ENCODE data around the gene ITGB7. TPM values are rescaled to one million over a fixed set of nuclear protein-coding genes. Genes with fewer than 3 reads are reported as not detected.

The ITGB7 gene
- total and polyA plus RNA-seq, 10 of the 15 experiments (the other 5 are each of a cell fraction or from before 2014, with no cell fraction given), result 54.5 to 487 (median 252) TPM

DNA sequence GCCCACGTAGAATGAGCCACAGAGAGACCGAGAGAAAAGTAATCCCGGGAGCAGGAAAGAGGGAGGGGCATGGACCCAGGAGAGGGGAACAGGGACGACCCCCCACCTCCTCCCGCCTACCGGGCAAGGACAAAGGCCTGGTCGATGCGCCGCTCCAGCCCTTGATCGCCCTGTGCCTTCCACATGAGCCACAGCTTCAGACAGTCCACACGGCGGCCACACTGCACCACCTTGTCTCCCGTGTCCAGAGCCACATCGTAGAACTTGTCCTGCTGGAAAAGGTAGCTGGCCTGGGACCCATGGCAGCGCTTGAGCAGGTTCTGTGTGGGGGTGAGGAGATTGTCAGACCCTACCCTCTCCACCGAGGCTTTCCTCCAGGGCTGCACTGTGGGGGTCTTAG is 47.1 kb downstream of the ITGB7 start:
- intact Hi-C loops (cut with micrococcal nuclease; ENCODE audit: unreplicated experiment), result loop anchor here (1.0 to 5.0 kb wide), 7 partner anchors 21 to 185 kb away; partner anchors contain the start of genes AAAS, CSAD, ITGB7 and ZNF740

More for the DNA sequence above, 47.1 kb downstream of the ITGB7 start:
- H3K27ac ChIP-seq (ENCODE audit: control insufficient read depth, insufficient read depth), result no peak overlapping the region
- RAD21 ChIA-PET (ENCODE audit: unreplicated experiment), result interaction anchor here (0.6 to 4.8 kb wide), 32 partner anchors 16 to 348 kb away, joined by 3 to 58 read pairs (median 6); partner anchors contain the start of genes AAAS, CSAD, ESPL1 and ITGB7
- no peak overlapping the region for H2AFZ ChIP-seq (ENCODE audit: control insufficient read depth, low read depth, low read length)
- no peaks in the 10 kb centered on the region for H3K79me2 ChIP-seq (ENCODE audit: control insufficient read depth, insufficient read depth, low read length)
- H3K9ac ChIP-seq (ENCODE audit: control insufficient read depth, insufficient read depth, low read length), result no peak overlapping the region
- H4K20me1 ChIP-seq (ENCODE audit: control insufficient read depth, insufficient read depth), result no peaks in the 10 kb centered on the region
- H3K27me3 ChIP-seq (replicated peaks in 1 of 2; ENCODE audit: control insufficient read depth in 2 of 2, insufficient read depth in 2 of 2, low read length in 1 of 2), result no peaks in the 10 kb centered on the region
- H3K4me1 ChIP-seq (ENCODE audit: control insufficient read depth, insufficient read depth, low read length), result no peaks in the 10 kb centered on the region; the same call in 1 of the 2 replicates
- WGBS (ENCODE audit: insufficient coverage, insufficient replicate concordance, low lambda C conversion rate, missing lambda C conversion rate), result 82% methylated on average over 15 of the region's 16 CpGs
- H3K4me2 ChIP-seq (ENCODE audit: control insufficient read depth, insufficient read depth), result no peak overlapping the region
- H3K4me3 ChIP-seq, result no peak overlapping the region
- no peaks in the 10 kb centered on the region for H3K9me3 ChIP-seq (replicated peaks; ENCODE audit: control insufficient read depth, insufficient read depth, low read length)
- CTCF ChIA-PET, result interaction anchor here (0.5 to 8.3 kb wide), 45 partner anchors 11 to 226 kb away, joined by 3 to 188 read pairs (median 5); partner anchors contain the start of genes AAAS, CSAD, ESPL1 and ITGB7
- ATAC-seq (no peak), FAIRE-seq (no peak), DNase-seq (ENCODE audit: low read depth, low spot score) (no peak)
- TF ChIP-seq, protein P1, sequence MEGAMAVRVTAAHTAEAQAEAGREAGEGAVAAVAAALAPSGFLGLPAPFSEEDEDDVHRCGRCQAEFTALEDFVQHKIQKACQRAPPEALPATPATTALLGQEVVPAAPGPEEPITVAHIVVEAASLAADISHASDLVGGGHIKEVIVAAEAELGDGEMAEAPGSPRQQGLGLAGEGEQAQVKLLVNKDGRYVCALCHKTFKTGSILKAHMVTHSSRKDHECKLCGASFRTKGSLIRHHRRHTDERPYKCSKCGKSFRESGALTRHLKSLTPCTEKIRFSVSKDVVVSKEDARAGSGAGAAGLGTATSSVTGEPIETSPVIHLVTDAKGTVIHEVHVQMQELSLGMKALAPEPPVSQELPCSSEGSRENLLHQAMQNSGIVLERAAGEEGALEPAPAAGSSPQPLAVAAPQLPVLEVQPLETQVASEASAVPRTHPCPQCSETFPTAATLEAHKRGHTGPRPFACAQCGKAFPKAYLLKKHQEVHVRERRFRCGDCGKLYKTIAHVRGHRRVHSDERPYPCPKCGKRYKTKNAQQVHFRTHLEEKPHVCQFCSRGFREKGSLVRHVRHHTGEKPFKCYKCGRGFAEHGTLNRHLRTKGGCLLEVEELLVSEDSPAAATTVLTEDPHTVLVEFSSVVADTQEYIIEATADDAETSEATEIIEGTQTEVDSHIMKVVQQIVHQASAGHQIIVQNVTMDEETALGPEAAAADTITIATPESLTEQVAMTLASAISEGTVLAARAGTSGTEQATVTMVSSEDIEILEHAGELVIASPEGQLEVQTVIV (IDR thresholded peaks at IDR 0.05; ENCODE audit: borderline replicate concordance, partially characterized antibody), result no peak
- TF ChIP-seq STAT3 (IDR thresholded peaks at IDR 0.05; ENCODE audit: low read depth, low read length), result no peak
- TF ChIP-seq NFIC (IDR thresholded peaks at IDR 0.05; ENCODE audit: low read depth, low read length), result no peak
- TF ChIP-seq, protein P2, sequence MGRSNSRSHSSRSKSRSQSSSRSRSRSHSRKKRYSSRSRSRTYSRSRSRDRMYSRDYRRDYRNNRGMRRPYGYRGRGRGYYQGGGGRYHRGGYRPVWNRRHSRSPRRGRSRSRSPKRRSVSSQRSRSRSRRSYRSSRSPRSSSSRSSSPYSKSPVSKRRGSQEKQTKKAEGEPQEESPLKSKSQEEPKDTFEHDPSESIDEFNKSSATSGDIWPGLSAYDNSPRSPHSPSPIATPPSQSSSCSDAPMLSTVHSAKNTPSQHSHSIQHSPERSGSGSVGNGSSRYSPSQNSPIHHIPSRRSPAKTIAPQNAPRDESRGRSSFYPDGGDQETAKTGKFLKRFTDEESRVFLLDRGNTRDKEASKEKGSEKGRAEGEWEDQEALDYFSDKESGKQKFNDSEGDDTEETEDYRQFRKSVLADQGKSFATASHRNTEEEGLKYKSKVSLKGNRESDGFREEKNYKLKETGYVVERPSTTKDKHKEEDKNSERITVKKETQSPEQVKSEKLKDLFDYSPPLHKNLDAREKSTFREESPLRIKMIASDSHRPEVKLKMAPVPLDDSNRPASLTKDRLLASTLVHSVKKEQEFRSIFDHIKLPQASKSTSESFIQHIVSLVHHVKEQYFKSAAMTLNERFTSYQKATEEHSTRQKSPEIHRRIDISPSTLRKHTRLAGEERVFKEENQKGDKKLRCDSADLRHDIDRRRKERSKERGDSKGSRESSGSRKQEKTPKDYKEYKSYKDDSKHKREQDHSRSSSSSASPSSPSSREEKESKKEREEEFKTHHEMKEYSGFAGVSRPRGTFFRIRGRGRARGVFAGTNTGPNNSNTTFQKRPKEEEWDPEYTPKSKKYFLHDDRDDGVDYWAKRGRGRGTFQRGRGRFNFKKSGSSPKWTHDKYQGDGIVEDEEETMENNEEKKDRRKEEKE (IDR thresholded peaks at IDR 0.05), result no peak
- TF ChIP-seq, protein P3, sequence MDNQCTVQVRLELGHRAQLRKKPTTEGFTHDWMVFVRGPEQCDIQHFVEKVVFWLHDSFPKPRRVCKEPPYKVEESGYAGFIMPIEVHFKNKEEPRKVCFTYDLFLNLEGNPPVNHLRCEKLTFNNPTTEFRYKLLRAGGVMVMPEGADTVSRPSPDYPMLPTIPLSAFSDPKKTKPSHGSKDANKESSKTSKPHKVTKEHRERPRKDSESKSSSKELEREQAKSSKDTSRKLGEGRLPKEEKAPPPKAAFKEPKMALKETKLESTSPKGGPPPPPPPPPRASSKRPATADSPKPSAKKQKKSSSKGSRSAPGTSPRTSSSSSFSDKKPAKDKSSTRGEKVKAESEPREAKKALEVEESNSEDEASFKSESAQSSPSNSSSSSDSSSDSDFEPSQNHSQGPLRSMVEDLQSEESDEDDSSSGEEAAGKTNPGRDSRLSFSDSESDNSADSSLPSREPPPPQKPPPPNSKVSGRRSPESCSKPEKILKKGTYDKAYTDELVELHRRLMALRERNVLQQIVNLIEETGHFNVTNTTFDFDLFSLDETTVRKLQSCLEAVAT (IDR thresholded peaks at IDR 0.05), result no peak
- no peak for TF ChIP-seq MXI1 (IDR thresholded peaks at IDR 0.05; ENCODE audit: low read depth, low read length)
- no peak for TF ChIP-seq IKZF1 (conservative IDR thresholded peaks at IDR 0.05)
- TF ChIP-seq, protein P4, sequence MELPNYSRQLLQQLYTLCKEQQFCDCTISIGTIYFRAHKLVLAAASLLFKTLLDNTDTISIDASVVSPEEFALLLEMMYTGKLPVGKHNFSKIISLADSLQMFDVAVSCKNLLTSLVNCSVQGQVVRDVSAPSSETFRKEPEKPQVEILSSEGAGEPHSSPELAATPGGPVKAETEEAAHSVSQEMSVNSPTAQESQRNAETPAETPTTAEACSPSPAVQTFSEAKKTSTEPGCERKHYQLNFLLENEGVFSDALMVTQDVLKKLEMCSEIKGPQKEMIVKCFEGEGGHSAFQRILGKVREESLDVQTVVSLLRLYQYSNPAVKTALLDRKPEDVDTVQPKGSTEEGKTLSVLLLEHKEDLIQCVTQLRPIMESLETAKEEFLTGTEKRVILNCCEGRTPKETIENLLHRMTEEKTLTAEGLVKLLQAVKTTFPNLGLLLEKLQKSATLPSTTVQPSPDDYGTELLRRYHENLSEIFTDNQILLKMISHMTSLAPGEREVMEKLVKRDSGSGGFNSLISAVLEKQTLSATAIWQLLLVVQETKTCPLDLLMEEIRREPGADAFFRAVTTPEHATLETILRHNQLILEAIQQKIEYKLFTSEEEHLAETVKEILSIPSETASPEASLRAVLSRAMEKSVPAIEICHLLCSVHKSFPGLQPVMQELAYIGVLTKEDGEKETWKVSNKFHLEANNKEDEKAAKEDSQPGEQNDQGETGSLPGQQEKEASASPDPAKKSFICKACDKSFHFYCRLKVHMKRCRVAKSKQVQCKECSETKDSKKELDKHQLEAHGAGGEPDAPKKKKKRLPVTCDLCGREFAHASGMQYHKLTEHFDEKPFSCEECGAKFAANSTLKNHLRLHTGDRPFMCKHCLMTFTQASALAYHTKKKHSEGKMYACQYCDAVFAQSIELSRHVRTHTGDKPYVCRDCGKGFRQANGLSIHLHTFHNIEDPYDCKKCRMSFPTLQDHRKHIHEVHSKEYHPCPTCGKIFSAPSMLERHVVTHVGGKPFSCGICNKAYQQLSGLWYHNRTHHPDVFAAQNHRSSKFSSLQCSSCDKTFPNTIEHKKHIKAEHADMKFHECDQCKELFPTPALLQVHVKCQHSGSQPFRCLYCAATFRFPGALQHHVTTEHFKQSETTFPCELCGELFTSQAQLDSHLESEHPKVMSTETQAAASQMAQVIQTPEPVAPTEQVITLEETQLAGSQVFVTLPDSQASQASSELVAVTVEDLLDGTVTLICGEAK (IDR thresholded peaks at IDR 0.05; ENCODE audit: borderline replicate concordance), result no peak
- TF ChIP-seq CREB1 (IDR thresholded peaks at IDR 0.05; ENCODE audit: low read depth), result no peak
- no peak for TF ChIP-seq SREBF2 (IDR thresholded peaks at IDR 0.05; ENCODE audit: low read length)
- no peak for TF ChIP-seq SIN3A (IDR thresholded peaks at IDR 0.05; ENCODE audit: low read depth, low read length)
- no peak for TF ChIP-seq LARP7 (IDR thresholded peaks at IDR 0.05)
- no peak for TF ChIP-seq STAT1 (conservative IDR thresholded peaks at IDR 0.05)
- in situ Hi-C loops (cut with MboI), result loop anchor here (5.0 kb wide), 1 partner anchor 127 kb away; no protein-coding TSS in a partner anchor
- BruUV-seq (replicated peaks), result no TSS peak
- SMC1A ChIA-PET (ENCODE audit: uncharacterized antibody, unreplicated experiment), result interaction anchor here (0.6 to 5.5 kb wide), 38 partner anchors 16 to 1293 kb away, joined by 3 to 62 read pairs (median 5); partner anchors contain the start of genes AAAS, CSAD, ITGB7 and MYG1
- POLR2A ChIA-PET, result interaction anchor here (0.7 to 3.4 kb wide), 6 partner anchors 20 to 127 kb away, joined by 3 to 26 read pairs (median 4); partner anchors contain the start of genes CSAD and ZNF740
- no peaks in the 10 kb centered on the region for H3K36me3 ChIP-seq (ENCODE audit: control insufficient read depth in 2 of 2, insufficient read depth in 2 of 2, low read length in 1 of 2)

Data from GM12878 (cell line).